Measurements from ENCODE around the gene MAPK8IP3.

MAPK8IP3 gene

DNA sequence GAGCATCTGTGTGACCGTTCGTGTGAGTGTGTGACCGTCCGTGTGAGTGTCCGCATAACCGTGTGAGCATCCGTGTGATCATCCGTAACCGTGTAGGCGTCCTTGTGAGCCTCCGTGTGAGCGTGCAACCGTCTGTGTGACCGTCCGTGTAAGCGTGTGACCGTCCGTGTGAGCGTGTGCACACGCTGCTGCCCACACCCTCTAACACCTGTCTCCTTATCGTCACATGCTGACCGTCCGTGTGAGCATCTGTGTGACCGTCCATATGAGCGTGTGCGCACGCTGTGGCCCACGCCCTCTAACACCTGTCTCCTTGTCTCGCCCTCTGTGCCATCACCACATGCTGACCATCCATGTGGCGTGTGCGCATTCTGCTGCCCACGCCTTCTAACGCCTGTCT is 34.2 kb downstream of the MAPK8IP3 start:
- no peak overlapping the region for H3K4me3 ChIP-seq (replicated peaks in 1 of 2; ENCODE audit: low read depth in 2 of 2, low read length in 2 of 2)
- TF ChIP-seq, protein P1, sequence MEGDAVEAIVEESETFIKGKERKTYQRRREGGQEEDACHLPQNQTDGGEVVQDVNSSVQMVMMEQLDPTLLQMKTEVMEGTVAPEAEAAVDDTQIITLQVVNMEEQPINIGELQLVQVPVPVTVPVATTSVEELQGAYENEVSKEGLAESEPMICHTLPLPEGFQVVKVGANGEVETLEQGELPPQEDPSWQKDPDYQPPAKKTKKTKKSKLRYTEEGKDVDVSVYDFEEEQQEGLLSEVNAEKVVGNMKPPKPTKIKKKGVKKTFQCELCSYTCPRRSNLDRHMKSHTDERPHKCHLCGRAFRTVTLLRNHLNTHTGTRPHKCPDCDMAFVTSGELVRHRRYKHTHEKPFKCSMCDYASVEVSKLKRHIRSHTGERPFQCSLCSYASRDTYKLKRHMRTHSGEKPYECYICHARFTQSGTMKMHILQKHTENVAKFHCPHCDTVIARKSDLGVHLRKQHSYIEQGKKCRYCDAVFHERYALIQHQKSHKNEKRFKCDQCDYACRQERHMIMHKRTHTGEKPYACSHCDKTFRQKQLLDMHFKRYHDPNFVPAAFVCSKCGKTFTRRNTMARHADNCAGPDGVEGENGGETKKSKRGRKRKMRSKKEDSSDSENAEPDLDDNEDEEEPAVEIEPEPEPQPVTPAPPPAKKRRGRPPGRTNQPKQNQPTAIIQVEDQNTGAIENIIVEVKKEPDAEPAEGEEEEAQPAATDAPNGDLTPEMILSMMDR (IDR thresholded peaks at IDR 0.05; ENCODE audit: low read depth, low read length): no peak
- no peak for DNase-seq (ENCODE audit: low read depth in 2 of 2)

GRCh38 chr16:1740781-1741490 is 34.9 kb downstream of the MAPK8IP3 start:
- DNase-seq (ENCODE audit: low read depth in 2 of 2): no peak
- no peak overlapping the region for H3K4me3 ChIP-seq (replicated peaks in 1 of 2; ENCODE audit: low read depth in 2 of 2, low read length in 2 of 2)
- TF ChIP-seq, protein P1 (IDR thresholded peaks at IDR 0.05; ENCODE audit: low read depth, low read length): no peak

- TF ChIP-seq, protein P1 (IDR thresholded peaks at IDR 0.05; ENCODE audit: low read depth, low read length): no peak
- no peak overlapping the region for H3K4me3 ChIP-seq (replicated peaks in 1 of 2; ENCODE audit: low read depth in 2 of 2, low read length in 2 of 2)
- DNase-seq (ENCODE audit: low read depth in 2 of 2): no peak
Observed at GRCh38 chr16:1741553-1742165, 35.7 kb downstream of the MAPK8IP3 start.

DNA sequence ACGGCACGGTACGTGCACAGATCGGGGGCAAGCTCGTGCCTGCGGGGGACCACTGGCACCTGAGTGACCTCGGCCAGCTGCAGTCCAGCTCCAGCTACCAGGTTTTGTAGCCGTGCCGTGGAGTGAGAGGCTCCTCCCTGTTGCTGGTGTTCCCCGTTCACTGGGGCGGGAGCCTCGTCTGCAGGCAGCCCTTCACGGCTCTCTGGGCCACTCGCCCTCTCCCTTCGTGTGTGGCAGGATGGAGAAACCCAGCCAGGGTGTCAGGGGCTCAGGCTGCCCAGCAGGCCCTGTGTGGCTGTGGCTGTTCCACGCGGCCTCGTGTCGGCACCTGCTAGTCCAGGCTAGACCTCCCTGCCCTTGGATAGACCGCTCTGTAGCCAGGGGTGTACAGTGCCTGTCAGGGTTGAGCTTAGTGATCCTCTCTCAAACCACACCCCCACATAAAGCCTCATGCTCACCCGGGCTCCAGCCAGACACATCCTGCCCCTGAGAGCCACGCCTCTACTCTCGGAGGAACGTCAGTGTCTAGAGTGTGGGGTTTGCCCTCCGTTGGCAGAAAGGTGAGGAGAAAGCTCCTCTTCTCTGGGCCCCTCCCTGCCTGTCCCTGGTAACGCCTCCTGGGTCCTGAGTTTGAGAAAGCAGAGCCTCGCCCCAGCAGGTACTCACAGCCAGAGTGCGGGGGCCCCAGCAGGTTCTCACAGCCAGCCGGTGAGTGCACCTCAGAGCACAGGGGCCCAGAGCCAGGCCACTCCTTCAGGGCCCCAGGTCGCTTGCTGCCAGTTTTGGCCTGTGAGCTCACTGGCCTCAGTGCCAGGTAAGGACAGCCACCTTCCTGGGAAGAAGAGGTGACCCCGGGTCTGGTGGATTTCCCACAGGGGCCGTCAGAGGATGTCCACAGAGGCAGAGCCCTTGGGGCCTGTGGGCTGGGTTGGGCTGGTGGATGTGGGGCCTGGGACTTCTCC is 37.7 kb downstream of the MAPK8IP3 start:
- no peak overlapping the region for H3K4me3 ChIP-seq (replicated peaks in 1 of 2; ENCODE audit: low read depth in 2 of 2, low read length in 2 of 2)
- no peak for DNase-seq (ENCODE audit: low read depth in 2 of 2)
- TF ChIP-seq, protein P1 (IDR thresholded peaks at IDR 0.05; ENCODE audit: low read depth, low read length): no peak

- H3K4me3 ChIP-seq (replicated peaks in 1 of 2; ENCODE audit: low read depth in 2 of 2, low read length in 2 of 2): no peak overlapping the region
- TF ChIP-seq, protein P1 (IDR thresholded peaks at IDR 0.05; ENCODE audit: low read depth, low read length): no peak
- no peak for DNase-seq (ENCODE audit: low read depth in 2 of 2)
Observed at GRCh38 chr16:1744338-1744840, 38.4 kb downstream of the MAPK8IP3 start.

- DNase-seq (ENCODE audit: low read depth in 2 of 2): peak; percentile 39 to 61
- TF ChIP-seq, protein P1 (IDR thresholded peaks at IDR 0.05; ENCODE audit: low read depth, low read length): no peak
- no peak overlapping the region for H3K4me3 ChIP-seq (replicated peaks in 1 of 2; ENCODE audit: low read depth in 2 of 2, low read length in 2 of 2)
Observed at GRCh38 chr16:1745181-1745899, 39.3 kb downstream of the MAPK8IP3 start.
